GM12878 (cell line): ENCODE measurements around the gene NOVA2. TPM values are rescaled to one million over a fixed set of nuclear protein-coding genes. Genes with fewer than 3 reads are reported as not detected.

Experiments used
- ATAC-seq: fragments of 200-7000 bp; cut with Tn5 transposase; 3 replicates; pipeline ENCODE4 v1.9.1; 2020; ENCODE audit warnings: mild to moderate bottlenecking, moderate library complexity
- BruUV-seq: library from RNA; stranded (reverse); fragments of 400-500 nt; replicated peaks from 2 replicates; lab custom pipeline; 2021; lab: Mats Ljungman, UMichigan
- CTCF ChIA-PET: fragments of 300-600 bp; sonication (Branson Sonifier 250); formaldehyde crosslinking; extraction: SDS; loops from one replicate; lab custom pipeline; 2021; ENCODE audit warnings: inconsistent platforms; lab: Yijun Ruan, JAX
- POLR2A ChIA-PET: fragments of 350-600 bp; formaldehyde crosslinking; extraction: SDS; loops from one replicate; lab custom pipeline; 2021; ENCODE audit warnings: inconsistent platforms; lab: Charles Lee
- RAD21 ChIA-PET: fragments of 300-600 bp; sonication (Branson Sonifier 250); formaldehyde crosslinking; loops from one replicate; lab custom pipeline; 2023; ENCODE audit warnings: antibody characterized with exemption; ENCODE audit not compliant: unreplicated experiment; lab: Charles Lee
- SMC1A ChIA-PET: fragments of 300-600 bp; sonication (Branson Sonifier 250); formaldehyde crosslinking; loops from one replicate; lab custom pipeline; 2023; ENCODE audit not compliant: unreplicated experiment, uncharacterized antibody; lab: Charles Lee
- DNase-seq: peaks from one replicate; pipeline ENCODE4 v3.0.0-alpha.2; 2011; ENCODE audit warnings: low read depth, low spot score
- FAIRE-seq: peaks from 3 replicates; lab custom pipeline; 2011; peaks lifted over from hg19 to GRCh38; lab: Jason Lieb, UNC
- H2AFZ ChIP-seq: 2 replicates; pipeline ENCODE4 v1.6.0; 2011; ENCODE audit warnings: low read depth, low read length, control low read depth; ENCODE audit not compliant: control insufficient read depth
- H3K27ac ChIP-seq: 2 replicates; pipeline ENCODE4 v1.5.1; 2011; ENCODE audit warnings: control low read depth; ENCODE audit not compliant: control insufficient read depth, insufficient read depth
- H3K27me3 ChIP-seq, 2 experiments: replicated peaks in 1 of 2; 2 replicates each; pipeline versions ENCODE4 v1.6.0 to v1.6.1; 2011; ENCODE audit warnings: low read length in 1 of 2; ENCODE audit not compliant: control insufficient read depth in 2 of 2, insufficient read depth in 2 of 2
- H3K36me3 ChIP-seq, 2 experiments: 2 replicates each; pipeline ENCODE4 v1.5.1; 2011; ENCODE audit warnings: low read length in 1 of 2; ENCODE audit not compliant: control insufficient read depth in 2 of 2, insufficient read depth in 2 of 2
- H3K4me1 ChIP-seq: 2 replicates; pipeline ENCODE4 v1.6.1; 2011; ENCODE audit warnings: mild to moderate bottlenecking, low read length, moderate library complexity, mixed read lengths; ENCODE audit not compliant: control insufficient read depth, insufficient read depth
- H3K4me2 ChIP-seq: 2 replicates; pipeline ENCODE4 v1.6.0; 2011; ENCODE audit warnings: control low read depth; ENCODE audit not compliant: control insufficient read depth, insufficient read depth
- H3K4me3 ChIP-seq: fragments of 200-600 bp; sonication (generic); 2 replicates; pipeline ENCODE4 v1.5.1; 2016
- H3K79me2 ChIP-seq: 2 replicates; pipeline ENCODE4 v1.6.0; 2011; ENCODE audit warnings: low read length; ENCODE audit not compliant: control insufficient read depth, insufficient read depth
- H3K9ac ChIP-seq: 2 replicates; pipeline ENCODE4 v1.8.0; 2011; ENCODE audit warnings: low read length, control low read depth, mixed read lengths; ENCODE audit not compliant: control insufficient read depth, insufficient read depth
- H3K9me3 ChIP-seq: replicated peaks from 3 replicates; pipeline ENCODE4 v1.5.1; 2011; ENCODE audit warnings: mild to moderate bottlenecking, low read length; ENCODE audit not compliant: control insufficient read depth, insufficient read depth
- H4K20me1 ChIP-seq: 2 replicates; pipeline ENCODE4 v1.6.0; 2011; ENCODE audit not compliant: control insufficient read depth, insufficient read depth
- IRF4 ChIP-seq: IDR thresholded peaks from 2 replicates; pipeline ENCODE4 v1.6.1; 2011; ENCODE audit warnings: low read depth, low read length
- MTA3 ChIP-seq: IDR thresholded peaks from 2 replicates; pipeline ENCODE4 v1.6.1; 2012; ENCODE audit warnings: low read length, inconsistent platforms, borderline replicate concordance
- RELA ChIP-seq: fragments of 450-650 bp; IDR thresholded peaks from 2 replicates; pipeline ENCODE4 v1.8.0; 2014; ENCODE audit warnings: borderline replicate concordance; ENCODE audit not compliant: partially characterized antibody
- SMC3 ChIP-seq: IDR thresholded peaks from 2 replicates; pipeline ENCODE4 v1.6.1; 2011; ENCODE audit warnings: low read length, improper control_type of control experiment, borderline replicate concordance
- STAT1 ChIP-seq: fragments of 450-650 bp; conservative IDR thresholded peaks from 2 replicates; pipeline ENCODE4 v1.6.1; 2014; ENCODE audit warnings: antibody characterized with exemption, mild to moderate bottlenecking
- WGBS: methylation state at CpG from one replicate; pipeline ENCODE4 v1.1.6; 2016; ENCODE audit warnings: low lambda C conversion rate; ENCODE audit not compliant: insufficient replicate concordance, insufficient coverage; ENCODE audit errors: missing lambda C conversion rate; 5-methylcytosine and 5-hydroxymethylcytosine counted together
- in situ Hi-C: fragments of 300-500 bp; cut with MboI; formaldehyde crosslinking; loops from 9 replicates; pipeline ENCODE4 v1.14.3; 2018; ENCODE audit warnings: mixed read lengths
- intact Hi-C: fragments of 100-400 bp; cut with micrococcal nuclease; formaldehyde crosslinking; loops from one replicate; pipeline ENCODE4 v1.14.2; 2022; ENCODE audit not compliant: unreplicated experiment
- polyA plus RNA-seq, 11 experiments: library from polyadenylated mRNA; depleted of rRNA in 4 of 11; unstranded in 6 of 11; stranded (reverse) in 5 of 11; fragments of >200 nt; fragmentation: Nextera tagmentation in 4 of 11; fragmentation: Illumina TruSeq in 1 of 11; extraction: Ambion mirVana in 4 of 11; extraction: Trizol in 1 of 11; gene quantifications; 1 replicate in 1 of 11; 2 replicates in 10 of 11; pipeline versions ENCODE4 v1.2.1 to v1.2.3, GENCODE V29; 2011 to 2016; ENCODE audit warnings: inconsistent platforms in 2 of 11, missing spikeins in 2 of 11, low read depth in 1 of 11
- total RNA-seq, 4 experiments: library from RNA; depleted of rRNA in 3 of 4; stranded (reverse); fragments of >200 nt in 3 of 4; fragmentation: Illumina TruSeq in 1 of 4; extraction: Trizol in 1 of 4; gene quantifications; 2 replicates each; pipeline versions ENCODE4 v1.2.1 to v1.2.3, GENCODE V29; 2013 to 2021
- TF ChIP-seq, protein P1 (sequence below): fragments of 450-650 bp; formaldehyde crosslinking; IDR thresholded peaks from 2 replicates; pipeline ENCODE4 v1.4.0; 2022; ENCODE audit warnings: mild to moderate bottlenecking, moderate library complexity
- TF ChIP-seq, protein P2 (sequence below): IDR thresholded peaks from 2 replicates; pipeline ENCODE4 v1.6.1; 2011; ENCODE audit warnings: mild to moderate bottlenecking, low read depth, low read length, moderate library complexity; ENCODE audit not compliant: insufficient replicate concordance
- TF ChIP-seq, protein P3 (sequence below): IDR thresholded peaks from 2 replicates; pipeline ENCODE4 v1.6.1; 2011; ENCODE audit warnings: low read depth, mild to moderate bottlenecking, low read length, moderate library complexity, borderline replicate concordance; ENCODE audit errors: extremely low read depth
- TF ChIP-seq, protein P4 (sequence below): fragments of 450-650 bp; IDR thresholded peaks from 2 replicates; pipeline ENCODE4 v1.6.1; 2018; ENCODE audit warnings: borderline replicate concordance, mild to moderate bottlenecking; ENCODE audit not compliant: partially characterized antibody

The NOVA2 gene
- total and polyA plus RNA-seq, 10 of the 15 experiments (the other 5 are each of a cell fraction or from before 2014, with no cell fraction given) = under 0.01 to 0.44 (median 0.03) TPM; not detected in 4

DNA sequence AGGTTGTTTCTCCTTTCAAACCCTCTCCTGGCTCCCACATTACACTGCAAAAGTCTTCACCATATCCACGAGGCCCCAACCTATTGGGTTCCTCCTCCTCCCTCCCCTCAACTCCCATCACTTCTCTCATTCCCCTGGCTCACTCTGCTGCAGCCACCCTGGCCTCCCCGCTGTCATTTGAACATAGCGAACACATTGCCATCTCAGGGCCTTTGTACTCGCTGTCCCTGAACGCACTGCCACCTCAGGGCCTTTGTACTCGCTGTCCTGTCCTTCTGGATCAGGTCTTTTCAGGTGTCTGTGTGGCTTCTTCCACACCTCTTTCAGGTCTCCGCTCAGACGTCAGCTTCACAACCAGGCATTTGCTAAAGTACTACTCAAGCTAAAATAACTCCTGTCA lies 23.3 kb upstream of the NOVA2 start:
- H2AFZ ChIP-seq = no peak overlapping the region
- ChIA-PET RAD21 (no interaction called here), CTCF (interaction anchor here (0.7 to 3.7 kb wide), 4 partner anchors 15 to 32 kb away, joined by 3 to 11 read pairs (median 4); no protein-coding TSS in a partner anchor), SMC1A (no interaction called here), POLR2A (interaction anchor here (0.6 to 2.7 kb wide), 2 partner anchors 115 to 585 kb away, joined by 6 to 10 read pairs; no protein-coding TSS in a partner anchor)
- no peak for TF ChIP-seq RELA
- TF ChIP-seq MTA3 = no peak
- no peak for TF ChIP-seq IRF4
- TF ChIP-seq, protein P1, sequence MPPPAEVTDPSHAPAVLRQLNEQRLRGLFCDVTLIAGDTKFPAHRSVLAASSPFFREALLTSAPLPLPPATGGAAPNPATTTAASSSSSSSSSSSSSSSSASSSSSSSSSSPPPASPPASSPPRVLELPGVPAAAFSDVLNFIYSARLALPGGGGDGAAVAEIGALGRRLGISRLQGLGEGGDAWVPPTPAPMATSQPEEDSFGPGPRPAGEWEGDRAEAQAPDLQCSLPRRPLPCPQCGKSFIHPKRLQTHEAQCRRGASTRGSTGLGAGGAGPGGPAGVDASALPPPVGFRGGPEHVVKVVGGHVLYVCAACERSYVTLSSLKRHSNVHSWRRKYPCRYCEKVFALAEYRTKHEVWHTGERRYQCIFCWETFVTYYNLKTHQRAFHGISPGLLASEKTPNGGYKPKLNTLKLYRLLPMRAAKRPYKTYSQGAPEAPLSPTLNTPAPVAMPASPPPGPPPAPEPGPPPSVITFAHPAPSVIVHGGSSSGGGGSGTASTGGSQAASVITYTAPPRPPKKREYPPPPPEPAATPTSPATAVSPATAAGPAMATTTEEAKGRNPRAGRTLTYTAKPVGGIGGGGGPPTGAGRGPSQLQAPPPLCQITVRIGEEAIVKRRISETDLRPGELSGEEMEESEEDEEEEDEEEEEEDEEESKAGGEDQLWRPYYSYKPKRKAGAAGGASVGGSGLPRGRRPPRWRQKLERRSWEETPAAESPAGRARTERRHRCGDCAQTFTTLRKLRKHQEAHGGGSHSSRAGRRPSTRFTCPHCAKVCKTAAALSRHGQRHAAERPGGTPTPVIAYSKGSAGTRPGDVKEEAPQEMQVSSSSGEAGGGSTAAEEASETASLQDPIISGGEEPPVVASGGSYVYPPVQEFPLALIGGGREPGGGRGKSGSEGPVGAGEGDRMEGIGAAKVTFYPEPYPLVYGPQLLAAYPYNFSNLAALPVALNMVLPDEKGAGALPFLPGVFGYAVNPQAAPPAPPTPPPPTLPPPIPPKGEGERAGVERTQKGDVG (CRISPR knock-in tag) = no peak
- TF ChIP-seq STAT1 = no peak
- TF ChIP-seq, protein P2, sequence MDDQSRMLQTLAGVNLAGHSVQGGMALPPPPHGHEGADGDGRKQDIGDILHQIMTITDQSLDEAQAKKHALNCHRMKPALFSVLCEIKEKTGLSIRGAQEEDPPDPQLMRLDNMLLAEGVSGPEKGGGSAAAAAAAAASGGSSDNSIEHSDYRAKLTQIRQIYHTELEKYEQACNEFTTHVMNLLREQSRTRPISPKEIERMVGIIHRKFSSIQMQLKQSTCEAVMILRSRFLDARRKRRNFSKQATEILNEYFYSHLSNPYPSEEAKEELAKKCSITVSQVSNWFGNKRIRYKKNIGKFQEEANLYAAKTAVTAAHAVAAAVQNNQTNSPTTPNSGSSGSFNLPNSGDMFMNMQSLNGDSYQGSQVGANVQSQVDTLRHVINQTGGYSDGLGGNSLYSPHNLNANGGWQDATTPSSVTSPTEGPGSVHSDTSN = no peak
- TF ChIP-seq SMC3 = no peak
- TF ChIP-seq, protein P3, sequence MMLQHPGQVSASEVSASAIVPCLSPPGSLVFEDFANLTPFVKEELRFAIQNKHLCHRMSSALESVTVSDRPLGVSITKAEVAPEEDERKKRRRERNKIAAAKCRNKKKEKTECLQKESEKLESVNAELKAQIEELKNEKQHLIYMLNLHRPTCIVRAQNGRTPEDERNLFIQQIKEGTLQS = no peak
- TF ChIP-seq, protein P4, sequence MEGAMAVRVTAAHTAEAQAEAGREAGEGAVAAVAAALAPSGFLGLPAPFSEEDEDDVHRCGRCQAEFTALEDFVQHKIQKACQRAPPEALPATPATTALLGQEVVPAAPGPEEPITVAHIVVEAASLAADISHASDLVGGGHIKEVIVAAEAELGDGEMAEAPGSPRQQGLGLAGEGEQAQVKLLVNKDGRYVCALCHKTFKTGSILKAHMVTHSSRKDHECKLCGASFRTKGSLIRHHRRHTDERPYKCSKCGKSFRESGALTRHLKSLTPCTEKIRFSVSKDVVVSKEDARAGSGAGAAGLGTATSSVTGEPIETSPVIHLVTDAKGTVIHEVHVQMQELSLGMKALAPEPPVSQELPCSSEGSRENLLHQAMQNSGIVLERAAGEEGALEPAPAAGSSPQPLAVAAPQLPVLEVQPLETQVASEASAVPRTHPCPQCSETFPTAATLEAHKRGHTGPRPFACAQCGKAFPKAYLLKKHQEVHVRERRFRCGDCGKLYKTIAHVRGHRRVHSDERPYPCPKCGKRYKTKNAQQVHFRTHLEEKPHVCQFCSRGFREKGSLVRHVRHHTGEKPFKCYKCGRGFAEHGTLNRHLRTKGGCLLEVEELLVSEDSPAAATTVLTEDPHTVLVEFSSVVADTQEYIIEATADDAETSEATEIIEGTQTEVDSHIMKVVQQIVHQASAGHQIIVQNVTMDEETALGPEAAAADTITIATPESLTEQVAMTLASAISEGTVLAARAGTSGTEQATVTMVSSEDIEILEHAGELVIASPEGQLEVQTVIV = no peak
- H3K4me2 ChIP-seq = no peak overlapping the region
- no peaks in the 10 kb centered on the region; the same call in 2 of the 3 replicates for H3K9me3 ChIP-seq
- ATAC-seq (no peak), FAIRE-seq (no peak), DNase-seq (no peak)
- H3K27ac ChIP-seq = no peak overlapping the region
- BruUV-seq = no TSS peak
- H3K36me3 ChIP-seq = no peaks in the 10 kb centered on the region
- no peak overlapping the region for H3K9ac ChIP-seq
- H4K20me1 ChIP-seq = no peaks in the 10 kb centered on the region
- H3K27me3 ChIP-seq = no peaks in the 10 kb centered on the region
- H3K4me1 ChIP-seq = peaks cover 14% of the 10 kb centered on the region
- intact Hi-C loops = loop anchor here (10.0 kb wide), 1 partner anchor 182 kb away; the partner anchor contains the start of gene RSPH6A
- H3K4me3 ChIP-seq = no peak overlapping the region
- WGBS = 80% methylated on average over 8 of the region's 8 CpGs
- peaks cover 9% of the 10 kb centered on the region for H3K79me2 ChIP-seq
- in situ Hi-C loops = no loop called here
